ENCODE measurements around the gene FAM187B.
"Not testable (repeated sequence)": the region's sequence is repeated elsewhere in the genome, so short reads cannot be mapped to it uniquely, and the experiment has no call there.

Gene FAM187B

GRCh38 chr19:35209646-35210045 is 18.9 kb downstream of the FAM187B start:
- no peak for DNase-seq

- no peak for DNase-seq
These were observed 20.4 kb downstream of the FAM187B start for GRCh38 chr19:35208121-35208520.

GRCh38 chr19:35207391-35207871 is 21.1 kb downstream of the FAM187B start:
- DNase-seq = peak in 1 of 2 experiments; percentile 46

GRCh38 chr19:35206855-35207254 is 21.7 kb downstream of the FAM187B start:
- no peak for DNase-seq

GRCh38 chr19:35206379-35206778 is 22.2 kb downstream of the FAM187B start:
- DNase-seq = peak in 1 of 2 experiments; percentile 52

GRCh38 chr19:35205733-35206323 is 22.7 kb downstream of the FAM187B start:
- no peak for DNase-seq

- no peak for DNase-seq
These were observed 23.5 kb downstream of the FAM187B start for GRCh38 chr19:35204799-35205732.

- DNase-seq = no peak
These were observed 25.5 kb downstream of the FAM187B start for GRCh38 chr19:35202722-35203688.

GRCh38 chr19:35199481-35199880 is 29.1 kb downstream of the FAM187B start:
- DNase-seq = no peak

- DNase-seq = not testable (repeated sequence)
These were observed 31.7 kb downstream of the FAM187B start for GRCh38 chr19:35196861-35197260.

GRCh38 chr19:35195830-35196229 is 32.7 kb downstream of the FAM187B start:
- no peak for DNase-seq

- no peak for DNase-seq
These were observed 34.2 kb downstream of the FAM187B start for GRCh38 chr19:35194012-35194984.

GRCh38 chr19:35184884-35185283 is 43.7 kb downstream of the FAM187B start:
- DNase-seq = no peak

GRCh38 chr19:35184267-35184666 is 44.3 kb downstream of the FAM187B start:
- DNase-seq = no peak

GRCh38 chr19:35181387-35181786 is 47.2 kb downstream of the FAM187B start:
- DNase-seq = no peak

GRCh38 chr19:35179830-35180229 is 48.7 kb downstream of the FAM187B start:
- no peak for DNase-seq

GRCh38 chr19:35178701-35179100 is 49.8 kb downstream of the FAM187B start:
- DNase-seq = no peak

- no peak for DNase-seq
These were observed 50.9 kb downstream of the FAM187B start for GRCh38 chr19:35177377-35178274.

GRCh38 chr19:35176181-35176570 is 52.4 kb downstream of the FAM187B start:
- no peak for DNase-seq
